HCT116 (cell line): Measurements from ENCODE around the gene CASZ1. TPM values are rescaled to one million over a fixed set of nuclear protein-coding genes. Genes with fewer than 3 reads are reported as not detected.

ENCODE experiments used
- ATAC-seq: fragments of 200-7000 bp; cut with Tn5 transposase; 2 replicates; pipeline ENCODE4 v1.9.1; 2020; ENCODE audit warnings: mild to moderate bottlenecking, moderate library complexity
- BruUV-seq: library from RNA; stranded (reverse); fragments of 400-500 nt; replicated peaks from 2 replicates; lab custom pipeline; 2021; lab: Mats Ljungman, UMichigan
- CTCF ChIA-PET: fragments of 300-600 bp; sonication (Branson Sonifier 250); formaldehyde crosslinking; loops from one replicate; lab custom pipeline; 2021; ENCODE audit warnings: antibody characterized with exemption; lab: Charles Lee
- POLR2A ChIA-PET: fragments of 300-600, 350-600 bp; sonication (Branson Sonifier 250); formaldehyde crosslinking; loops from one replicate; lab custom pipeline; 2021; ENCODE audit warnings: antibody characterized with exemption; lab: Charles Lee
- RAD21 ChIA-PET, 2 experiments: fragments of 300-600 bp; sonication (Branson Sonifier 250); formaldehyde crosslinking; loops; one replicate each; lab custom pipeline; 2023; ENCODE audit warnings: low total read pairs in 2 of 2; ENCODE audit not compliant: uncharacterized antibody in 2 of 2, unreplicated experiment in 2 of 2, low non-redundant PET in 1 of 2; lab: Charles Lee
- DNase-seq: peaks from one replicate; pipeline ENCODE4 v3.0.0-alpha.2; 2010; ENCODE audit warnings: low read depth, low spot score
- H2AFZ ChIP-seq: fragments of 200-600 bp; shearing (Covaris generic), sonication (generic); 2 replicates; pipeline ENCODE4 v1.6.1; 2017; ENCODE audit warnings: low read depth, mixed run types, mixed read lengths, antibody characterized with exemption, low read length; ENCODE audit not compliant: poor library complexity, severe bottlenecking
- H3K27ac ChIP-seq: 2 replicates; pipeline ENCODE4 v1.5.1; 2012; ENCODE audit warnings: low read depth, low read length
- H3K27me3 ChIP-seq: fragments of 200-600 bp; sonication (generic); 2 replicates; pipeline ENCODE4 v1.6.1; 2016; ENCODE audit warnings: mixed run types, low read length, mixed read lengths; ENCODE audit not compliant: insufficient read depth
- H3K36me3 ChIP-seq, 2 experiments: fragments of 200-500 bp in 1 of 2; fragments of 200-600 bp in 1 of 2; sonication (Bioruptor generic) in 1 of 2; sonication (generic) in 1 of 2; 2 replicates each; pipeline versions ENCODE4 v1.5.1 to v1.6.1; 2014 to 2016; ENCODE audit warnings: low read length in 2 of 2, inconsistent platforms in 1 of 2, mixed read lengths in 1 of 2, mixed run types in 1 of 2; ENCODE audit not compliant: insufficient read depth in 2 of 2, control insufficient read depth in 1 of 2
- H3K4me1 ChIP-seq, 2 experiments: fragments of 200-600 bp in 1 of 2; sonication (generic) in 1 of 2; 2 replicates each; pipeline versions ENCODE4 v1.5.1 to v1.6.1; 2012 to 2017; ENCODE audit warnings: low read length in 2 of 2, inconsistent platforms in 1 of 2, mild to moderate bottlenecking in 1 of 2, mixed read lengths in 1 of 2, mixed run types in 1 of 2, moderate library complexity in 1 of 2; ENCODE audit not compliant: insufficient read depth in 2 of 2, control insufficient read depth in 1 of 2
- H3K4me2 ChIP-seq: fragments of 200-600 bp; sonication (generic); 2 replicates; pipeline ENCODE4 v1.6.1; 2017; ENCODE audit warnings: mixed run types, low read length, mixed read lengths
- H3K4me3 ChIP-seq, 2 experiments: fragments of 200-600 bp in 1 of 2; sonication (generic) in 1 of 2; replicated peaks in 1 of 2; 2 replicates each; pipeline ENCODE4 v1.5.1; 2011 to 2016; ENCODE audit warnings: low read length in 2 of 2, control low read depth in 1 of 2, low read depth in 1 of 2, mild to moderate bottlenecking in 1 of 2, mixed read lengths in 1 of 2, mixed run types in 1 of 2
- H3K79me2 ChIP-seq: fragments of 200-600 bp; sonication (generic); 2 replicates; pipeline ENCODE4 v1.6.1; 2017; ENCODE audit warnings: mild to moderate bottlenecking, mixed run types, low read length, moderate library complexity, mixed read lengths; ENCODE audit not compliant: insufficient read depth
- H3K9ac ChIP-seq: fragments of 200-600 bp; sonication (generic); 2 replicates; pipeline ENCODE4 v1.6.1; 2016; ENCODE audit warnings: low read length, mixed read lengths
- H3K9me2 ChIP-seq: fragments of 200-600 bp; sonication (generic), shearing (Covaris generic); 2 replicates; pipeline ENCODE4 v1.6.1; 2017; ENCODE audit warnings: mixed run types, mild to moderate bottlenecking, moderate library complexity; ENCODE audit not compliant: insufficient read depth
- H3K9me3 ChIP-seq, 2 experiments: fragments of 200-500 bp in 1 of 2; fragments of 200-600 bp in 1 of 2; sonication (Bioruptor generic) in 1 of 2; sonication (generic) in 1 of 2; 2 replicates each; pipeline ENCODE4 v1.6.1; 2014 to 2017; ENCODE audit warnings: low read length in 2 of 2, mixed read lengths in 2 of 2, inconsistent platforms in 1 of 2, low read depth in 1 of 2, mild to moderate bottlenecking in 1 of 2, mixed run types in 1 of 2, moderate library complexity in 1 of 2; ENCODE audit not compliant: control insufficient read depth in 1 of 2, insufficient read depth in 1 of 2
- H4K20me1 ChIP-seq: fragments of 200-600 bp; sonication (generic), shearing (Covaris generic); 2 replicates; pipeline ENCODE4 v1.6.1; 2017; ENCODE audit warnings: mixed run types, mild to moderate bottlenecking, moderate library complexity; ENCODE audit not compliant: insufficient read depth
- CBX3 ChIP-seq: IDR thresholded peaks from 2 replicates; pipeline ENCODE4 v1.6.1; 2012; ENCODE audit warnings: low read depth
- EGR1 ChIP-seq: IDR thresholded peaks from 2 replicates; pipeline ENCODE4 v1.6.1; 2012; ENCODE audit warnings: low read depth
- EZH2 ChIP-seq: fragments of 200-600 bp; sonication (generic); IDR thresholded peaks from 2 replicates; pipeline ENCODE4 v1.6.1; 2017; ENCODE audit warnings: antibody characterized with exemption, mixed run types
- FOSL1 ChIP-seq: IDR thresholded peaks from 2 replicates; pipeline ENCODE4 v1.6.1; 2012; ENCODE audit warnings: low read depth
- POLR2A ChIP-seq: IDR thresholded peaks from 2 replicates; pipeline ENCODE4 v1.7.0; 2011; ENCODE audit warnings: borderline replicate concordance; ENCODE audit not compliant: insufficient read depth, insufficient read length; ENCODE audit errors: extremely low read depth
- RAD21 ChIP-seq: IDR thresholded peaks from 2 replicates; pipeline ENCODE4 v1.6.1; 2012; ENCODE audit warnings: low read depth, mild to moderate bottlenecking
- SP1 ChIP-seq: IDR thresholded peaks from 2 replicates; pipeline ENCODE4 v1.6.1; 2012; ENCODE audit warnings: low read depth
- ZBTB33 ChIP-seq: IDR thresholded peaks from 2 replicates; pipeline ENCODE4 v1.6.1; 2011; ENCODE audit warnings: mild to moderate bottlenecking, low read length, moderate library complexity; ENCODE audit not compliant: insufficient replicate concordance; ENCODE audit errors: extremely low read depth
- ZFX ChIP-seq: fragments of 450-650 bp; IDR thresholded peaks from 2 replicates; pipeline ENCODE4 v1.6.1; 2017
- intact Hi-C: fragments of 100-400 bp; cut with micrococcal nuclease; formaldehyde crosslinking; loops from 2 replicates; pipeline ENCODE4 v1.10.0; 2022
- total RNA-seq: library from RNA; stranded (reverse); gene quantifications from one replicate; pipeline ENCODE4 v1.2.1, GENCODE V29; 2021; ENCODE audit not compliant: unreplicated experiment
- TF ChIP-seq, protein P1 (sequence below): IDR thresholded peaks from 2 replicates; pipeline ENCODE4 v1.6.1; 2012

CASZ1 gene
- total RNA-seq, 1 experiment from 2014 or later: 7.7 TPM

DNA sequence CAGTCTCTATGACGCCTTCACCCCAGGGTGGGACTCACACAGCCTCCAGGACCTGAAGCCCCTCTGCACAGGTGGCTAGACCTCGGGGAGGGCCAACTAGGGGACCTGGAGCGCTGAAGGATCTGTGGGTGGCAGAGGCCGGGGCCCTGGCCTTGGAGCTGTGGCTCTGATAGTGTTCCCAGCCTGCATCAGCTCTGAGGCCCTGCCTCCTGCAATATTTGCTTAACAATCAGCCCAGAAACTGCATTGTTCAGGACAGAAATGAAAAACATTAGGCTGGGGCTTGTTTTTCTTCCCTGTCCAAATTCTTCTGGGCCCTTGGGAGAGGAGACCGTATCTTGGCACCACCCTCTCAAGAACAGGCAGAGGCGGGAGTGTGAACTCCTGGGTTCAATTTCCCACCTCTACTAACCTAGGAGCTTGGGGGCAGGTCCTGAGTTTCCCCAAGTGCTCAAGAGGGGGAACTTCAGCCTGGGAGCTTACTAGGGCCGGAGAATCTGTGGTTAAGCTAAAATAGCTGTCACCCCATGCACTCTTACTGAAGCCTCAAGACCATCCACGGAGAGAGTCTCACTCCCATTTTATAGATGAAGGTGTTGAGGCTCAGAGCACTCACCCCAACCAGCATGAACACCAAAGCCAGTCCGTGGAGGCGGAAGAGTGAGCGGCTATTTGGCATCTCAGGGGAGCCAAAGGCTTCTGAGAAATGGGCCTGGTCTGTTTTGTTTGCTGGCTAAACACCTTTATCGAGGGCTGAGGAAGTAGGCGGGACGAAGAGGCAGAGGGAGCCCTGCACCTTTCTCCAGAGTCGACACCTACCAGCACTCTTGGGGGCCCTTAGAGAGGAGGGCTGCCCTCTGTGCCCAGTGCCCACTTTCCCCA lies 18.8 kb upstream of the CASZ1 start:
- BruUV-seq: no TSS peak
- ChIA-PET RAD21 (no interaction called here), POLR2A (no interaction called here), CTCF (no interaction called here)
- H3K4me2 ChIP-seq: no peak overlapping the region
- no peaks in the 10 kb centered on the region for H3K36me3 ChIP-seq
- H4K20me1 ChIP-seq: no peaks in the 10 kb centered on the region
- no peaks in the 10 kb centered on the region for H3K9me3 ChIP-seq
- 0 out of 2 replicates have a peak, but pooled peaks cover 5% of the 10 kb centered on the region for H3K27me3 ChIP-seq
- H3K27ac ChIP-seq: no peak overlapping the region
- no peaks in the 10 kb centered on the region for H3K4me1 ChIP-seq
- no peak overlapping the region for H3K4me3 ChIP-seq
- H2AFZ ChIP-seq: no peak overlapping the region
- ATAC-seq (no peak), DNase-seq (no peak)
- no peaks in the 10 kb centered on the region for H3K9me2 ChIP-seq
- no peaks in the 10 kb centered on the region for H3K79me2 ChIP-seq
- intact Hi-C loops: no loop called here
- no peak overlapping the region for H3K9ac ChIP-seq
- no peak for TF ChIP-seq ZBTB33
- no peak for TF ChIP-seq POLR2A
- TF ChIP-seq RAD21: no peak
- no peak for TF ChIP-seq EGR1
- TF ChIP-seq SP1: no peak
- no peak for TF ChIP-seq ZFX
- TF ChIP-seq CBX3: no peak
- TF ChIP-seq EZH2: no peak
- TF ChIP-seq, protein P1, sequence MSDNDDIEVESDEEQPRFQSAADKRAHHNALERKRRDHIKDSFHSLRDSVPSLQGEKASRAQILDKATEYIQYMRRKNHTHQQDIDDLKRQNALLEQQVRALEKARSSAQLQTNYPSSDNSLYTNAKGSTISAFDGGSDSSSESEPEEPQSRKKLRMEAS: no peak
- no peak for TF ChIP-seq FOSL1
